Activated effector memory CD4-positive, alpha-beta T cell treated with anti-CD3 and anti-CD28 coated beads, Interleukin-2, amount 50 U/mL, for 16 hours (primary cell): ENCODE measurements around the gene KLHL6.

Source experiments
- DNase-seq: peaks from one replicate; pipeline ENCODE4 v3.0.0-alpha.2; 2020

The KLHL6 gene

DNA sequence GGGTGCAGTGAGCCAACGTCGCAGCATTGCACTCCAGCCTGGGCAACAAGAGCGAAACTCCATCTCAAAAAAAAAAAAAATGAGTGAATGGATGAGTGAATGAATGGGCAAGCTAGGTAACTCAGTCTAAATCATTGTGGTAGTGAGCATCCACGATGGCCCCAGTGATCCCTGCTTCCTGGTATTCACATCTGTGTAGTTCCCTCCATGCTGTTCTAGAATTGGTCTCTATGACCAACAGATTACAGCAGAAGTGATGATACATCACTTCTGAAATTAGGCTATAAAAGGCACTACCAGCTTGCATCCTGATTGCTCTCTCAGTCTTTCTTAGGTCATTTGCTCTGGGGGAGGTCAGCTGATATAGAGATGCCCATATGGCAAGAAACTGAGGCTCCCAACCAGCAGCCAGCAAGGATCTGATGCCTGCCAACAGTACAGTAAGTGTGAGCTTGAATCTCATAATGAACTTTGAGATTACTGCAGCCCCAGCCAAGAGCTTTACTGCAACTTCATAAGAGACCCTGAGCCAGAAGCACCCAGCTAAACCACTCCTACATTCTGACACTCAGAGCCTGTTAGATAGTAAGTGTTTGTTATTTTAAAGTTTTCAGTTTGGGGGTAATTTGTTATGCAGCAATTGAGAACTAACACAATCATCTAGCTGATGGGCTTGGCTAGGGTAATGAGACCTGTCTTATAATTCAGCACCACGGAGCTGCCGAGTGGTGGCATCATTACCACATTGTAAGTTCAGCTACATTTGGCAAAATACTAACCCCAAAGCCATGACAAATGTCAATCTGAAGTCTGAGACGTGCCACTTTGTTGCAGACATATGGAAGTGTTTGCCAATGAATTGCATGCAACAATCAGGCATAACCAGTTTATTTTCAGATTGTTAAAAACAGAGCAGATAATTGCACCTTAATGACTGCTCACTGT lies 53.0 kb downstream of the KLHL6 start:
- peak; percentile 27 for DNase-seq

DNA sequence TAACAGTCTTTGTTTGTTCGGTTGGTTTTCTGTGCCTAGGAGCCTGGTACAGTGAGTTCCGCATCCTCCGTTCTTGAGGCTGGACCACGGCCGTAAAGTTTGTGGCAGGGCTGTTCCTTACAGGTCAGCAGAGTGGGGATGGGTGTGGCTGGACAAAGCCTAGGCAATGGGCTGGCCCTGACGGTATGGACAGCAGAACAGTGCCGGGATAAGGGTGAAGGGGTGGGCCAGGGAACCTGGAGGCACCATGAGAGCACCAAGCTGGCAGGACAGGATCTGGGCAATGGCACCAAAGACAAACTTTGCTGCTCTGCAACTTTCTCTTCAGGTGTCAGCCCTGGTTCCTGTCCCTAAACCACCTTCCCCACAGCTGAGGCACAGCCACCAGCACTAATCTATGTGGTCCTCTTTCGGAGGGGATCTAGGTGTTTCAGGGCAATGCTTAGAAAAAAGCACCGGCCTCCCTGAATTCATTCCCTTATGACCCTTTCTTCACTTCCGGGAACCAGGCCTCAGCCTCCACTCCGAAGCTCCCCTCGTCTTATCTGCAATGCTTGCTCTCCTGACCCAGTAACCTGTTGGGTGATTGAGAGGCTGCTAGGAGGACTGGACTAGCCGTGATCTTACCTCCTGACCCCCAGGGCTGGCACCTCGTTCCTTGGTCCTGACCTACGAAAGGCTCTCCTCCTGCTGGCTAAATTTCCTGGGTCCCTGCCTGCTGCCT lies 54.4 kb downstream of the KLHL6 start:
- peak; percentile 48 for DNase-seq

DNA sequence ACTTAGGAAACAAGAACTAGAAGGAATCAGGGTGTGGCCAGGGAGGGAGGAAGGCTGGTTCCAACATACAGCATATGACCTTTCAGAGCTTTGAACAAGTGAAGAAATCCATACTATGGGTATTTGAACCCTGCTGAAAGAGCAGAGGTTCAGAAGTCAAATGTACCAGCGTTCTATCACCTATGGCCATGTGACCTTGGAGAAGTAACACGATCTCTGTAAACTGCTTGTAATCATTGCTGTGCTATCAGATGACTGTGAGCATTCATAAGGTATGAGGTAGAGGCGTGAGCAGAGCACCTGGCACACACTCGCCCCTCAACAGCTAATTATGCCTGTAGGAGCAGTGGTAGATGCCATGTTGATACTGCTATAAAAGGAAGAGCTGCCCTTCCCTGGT lies 55.2 kb downstream of the KLHL6 start:
- no peak for DNase-seq

DNA sequence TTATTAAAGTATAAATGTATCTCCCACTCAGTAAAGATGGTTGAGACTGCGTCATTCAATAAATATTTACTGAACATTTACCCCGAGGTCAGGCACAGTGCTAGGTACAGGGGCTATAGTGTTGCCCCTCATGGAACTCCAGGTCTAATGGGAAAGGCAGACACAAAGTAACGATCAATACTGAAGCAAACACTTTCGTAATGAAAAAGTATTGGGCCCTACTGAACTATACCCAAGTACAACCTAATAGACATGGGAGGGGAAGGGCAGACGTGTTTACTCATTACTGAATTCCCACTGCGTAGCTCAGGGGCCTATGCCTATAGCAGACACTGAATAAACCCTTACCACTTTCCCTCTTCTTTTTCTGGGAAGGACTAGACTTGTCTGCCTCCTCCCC lies 56.9 kb downstream of the KLHL6 start:
- no peak for DNase-seq

DNA sequence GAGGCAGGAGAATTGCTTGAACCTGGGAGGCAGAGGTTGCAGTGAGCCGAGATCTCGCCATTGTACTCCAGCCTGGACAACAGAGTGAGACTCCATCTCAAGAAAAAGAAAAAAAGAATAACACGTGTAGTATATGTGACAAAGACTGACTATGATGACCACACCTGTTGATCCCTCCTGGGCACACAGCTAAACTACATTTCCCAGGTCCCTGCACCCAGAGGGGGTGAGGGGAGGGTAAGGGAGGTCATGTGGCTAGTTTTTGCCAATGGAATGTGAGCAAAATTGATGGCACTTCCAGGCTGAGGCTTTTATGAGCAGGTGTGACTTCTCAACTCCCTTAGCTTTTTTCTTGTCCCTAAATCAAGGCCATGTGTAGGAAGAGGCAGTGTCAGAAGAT lies 58.2 kb downstream of the KLHL6 start:
- no peak for DNase-seq

DNA sequence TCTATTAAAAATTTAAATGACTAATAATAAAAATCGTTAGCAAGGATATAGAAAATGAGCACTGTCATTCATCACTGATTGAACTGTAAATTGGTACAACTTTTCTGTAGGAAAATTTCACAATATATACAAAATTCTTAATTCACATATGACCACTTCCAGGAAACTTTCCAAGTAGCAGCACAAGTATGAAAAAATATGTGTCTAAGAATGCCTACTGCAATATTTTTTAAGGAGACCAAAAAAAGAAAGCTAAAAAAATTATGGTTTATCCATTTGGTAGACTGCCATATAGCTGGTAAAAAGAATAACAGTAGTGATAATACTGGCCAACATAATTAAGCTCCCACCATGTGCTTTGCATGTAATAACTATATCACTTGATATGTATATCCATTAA lies 59.2 kb downstream of the KLHL6 start:
- DNase-seq: no peak

DNA sequence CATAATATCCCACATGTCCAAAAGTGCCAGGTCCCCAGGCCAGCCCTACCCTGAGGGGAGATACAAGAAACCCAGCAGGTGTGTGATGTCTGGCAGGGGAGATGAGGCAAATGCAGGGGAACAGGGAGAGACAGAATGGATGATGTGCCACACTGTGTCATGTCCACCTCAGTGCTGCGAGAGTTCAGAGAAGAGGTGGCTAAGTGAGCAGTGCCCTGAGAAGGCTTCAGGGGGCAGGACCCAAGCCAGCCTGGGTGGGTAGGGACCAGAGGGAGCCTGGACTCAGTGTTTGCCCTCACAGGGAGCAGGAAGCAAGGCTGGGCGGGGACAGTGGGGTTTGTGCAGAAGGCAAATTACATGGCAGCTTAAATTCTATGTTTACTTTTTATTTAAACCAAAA lies 61.2 kb downstream of the KLHL6 start:
- DNase-seq: no peak

DNA sequence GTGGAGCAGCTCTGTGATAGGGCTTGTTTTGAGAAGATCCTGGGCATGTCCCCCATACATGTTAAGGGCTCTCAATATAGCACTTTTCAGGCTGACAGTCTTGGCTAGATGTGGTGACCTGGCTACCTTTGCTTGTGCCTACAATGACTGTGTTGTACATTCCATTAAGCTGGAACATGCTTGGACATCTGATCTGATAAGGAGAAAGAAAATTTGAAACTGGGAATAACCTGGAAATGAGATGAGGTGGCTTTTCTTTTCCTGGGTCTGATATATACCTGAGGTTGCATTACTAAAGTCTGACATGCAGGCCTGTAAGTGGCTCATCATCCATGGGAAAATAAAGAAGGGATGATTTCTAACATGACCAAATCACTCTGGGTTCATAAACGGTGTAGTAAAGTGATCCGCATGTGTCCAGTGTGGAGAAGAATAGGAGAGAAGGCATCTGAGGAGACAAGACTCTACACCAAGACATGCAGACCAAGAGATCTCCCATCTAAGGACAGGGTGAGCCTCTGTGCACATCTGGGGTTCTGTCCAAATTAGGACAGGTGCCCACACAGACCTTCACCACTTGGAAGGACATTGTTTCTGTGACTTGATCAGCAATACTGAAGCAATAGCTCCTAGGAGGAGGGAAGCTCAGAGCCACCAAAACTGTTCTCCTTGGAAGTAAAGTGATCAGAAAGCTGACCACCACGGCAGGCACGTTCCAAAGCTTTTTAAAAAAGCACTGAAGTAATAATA lies 62.0 kb downstream of the KLHL6 start:
- peak; percentile 54 for DNase-seq

DNA sequence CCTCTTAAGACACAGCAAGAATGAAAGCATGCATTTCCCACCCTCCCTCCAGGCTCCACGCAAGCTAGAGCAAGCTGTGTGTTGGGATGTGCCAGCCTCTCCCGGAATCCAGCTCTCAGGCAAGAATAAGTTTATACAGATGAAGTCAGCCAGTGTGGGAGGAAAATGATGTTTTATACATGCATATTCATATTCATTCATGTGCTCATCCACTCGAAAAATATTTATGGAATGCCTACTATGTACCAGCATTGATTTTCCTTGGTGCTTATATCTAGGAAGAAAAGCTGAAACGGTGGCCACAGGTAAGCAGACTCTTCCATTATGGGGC lies 62.7 kb downstream of the KLHL6 start:
- no peak for DNase-seq

DNA sequence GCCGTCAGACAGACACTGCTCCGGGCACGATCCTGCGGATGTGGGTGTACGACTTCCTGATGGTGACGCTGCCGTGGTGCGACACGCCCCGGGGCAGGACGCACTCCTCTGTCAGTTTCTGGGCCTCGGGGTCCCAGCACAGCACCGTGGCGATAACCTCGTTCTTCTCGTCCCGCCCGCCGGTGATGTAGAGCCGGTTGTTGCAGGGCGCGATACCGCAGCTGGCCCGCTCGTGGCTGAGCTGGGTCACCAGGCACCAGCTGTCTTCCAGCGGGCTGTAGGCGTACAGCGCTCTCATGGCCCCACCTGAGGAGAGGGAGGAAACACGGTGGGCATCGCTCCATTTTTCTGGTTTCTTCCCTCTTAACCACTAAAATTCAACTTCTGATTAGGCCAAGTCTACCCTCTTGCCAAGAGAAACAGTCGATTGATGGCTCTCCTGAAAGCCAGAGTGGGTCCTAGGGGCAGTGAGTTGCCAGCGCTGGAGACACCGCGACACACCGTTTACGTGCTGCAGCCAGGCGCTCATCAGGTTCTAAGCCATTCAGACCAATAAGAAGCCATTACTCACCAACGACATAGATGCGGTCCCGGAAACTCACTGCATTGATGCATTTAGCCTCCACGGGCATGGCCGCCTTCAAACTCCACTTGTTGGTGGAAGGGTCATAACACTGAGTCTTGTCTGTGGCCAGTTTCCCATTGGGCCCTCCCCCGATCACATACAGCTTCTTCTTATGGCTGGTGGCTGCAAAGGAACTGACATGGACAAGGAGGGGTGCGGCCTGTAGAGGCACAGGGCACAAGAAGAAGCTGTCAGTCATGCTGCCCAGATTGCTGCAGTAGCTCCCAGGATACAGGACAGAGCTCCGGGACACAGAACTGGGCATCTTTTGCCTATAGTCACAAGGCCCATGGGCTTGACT lies 63.3 kb downstream of the KLHL6 start:
- peak; percentile 59 for DNase-seq

DNA sequence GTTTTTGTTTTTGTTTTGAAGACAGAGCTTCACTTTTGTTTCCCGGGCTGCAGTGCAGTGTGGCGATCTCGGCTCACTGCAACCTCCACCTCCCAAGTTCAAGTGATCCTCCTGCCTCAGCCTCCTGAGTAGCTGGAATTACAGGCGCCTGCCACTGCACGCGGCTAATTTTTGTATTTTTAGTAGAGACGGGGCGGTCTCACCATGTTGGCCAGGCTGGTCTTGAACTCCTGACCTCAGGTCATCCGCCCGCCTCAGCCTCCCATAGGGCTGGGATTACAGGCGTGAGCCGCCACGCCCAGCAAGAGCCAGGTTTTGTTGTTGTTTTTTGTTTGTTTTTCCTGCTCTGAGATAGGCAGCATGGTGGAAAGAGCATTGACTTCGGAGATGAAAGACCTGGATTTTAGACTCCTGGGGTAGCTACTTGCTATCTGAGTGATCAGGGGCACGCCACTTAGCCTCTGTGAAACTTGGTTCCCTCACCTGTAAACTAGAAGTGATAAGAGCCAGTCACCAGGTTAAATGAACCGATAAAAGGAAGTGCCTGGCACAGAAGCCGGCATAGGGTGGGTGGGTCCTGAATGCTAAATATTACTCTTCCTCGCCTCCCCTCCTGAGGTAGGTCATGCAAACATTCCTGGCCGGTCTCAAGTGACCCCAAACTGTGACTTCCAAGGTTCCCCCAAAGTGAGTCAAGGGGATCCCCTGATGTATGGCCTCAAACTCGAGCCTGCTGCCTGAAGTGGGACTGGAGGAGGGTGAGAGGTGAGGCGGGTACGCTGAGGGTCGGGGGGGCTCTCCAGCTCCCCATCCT lies 64.2 kb downstream of the KLHL6 start:
- DNase-seq: peak; percentile 33

DNA sequence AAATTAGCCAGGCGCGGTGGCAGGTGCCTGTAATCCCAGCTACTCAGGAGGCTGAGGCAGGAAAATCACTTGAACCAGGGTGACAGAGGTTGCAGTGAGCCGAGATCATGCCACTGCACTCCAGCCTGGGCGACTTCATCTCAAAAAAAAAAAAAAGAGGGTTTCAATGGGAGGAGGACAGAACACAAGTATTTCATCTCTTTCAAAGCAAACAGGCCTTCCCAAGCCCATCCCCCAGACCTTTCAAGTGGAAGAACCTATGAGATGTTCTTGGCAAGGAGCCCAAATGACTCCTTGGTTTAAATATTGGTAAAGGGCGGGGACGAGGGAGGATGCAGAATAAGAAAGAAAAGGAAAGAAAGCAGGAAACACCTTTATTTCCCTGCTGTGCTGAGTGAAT lies 64.9 kb downstream of the KLHL6 start:
- DNase-seq: no peak

DNA sequence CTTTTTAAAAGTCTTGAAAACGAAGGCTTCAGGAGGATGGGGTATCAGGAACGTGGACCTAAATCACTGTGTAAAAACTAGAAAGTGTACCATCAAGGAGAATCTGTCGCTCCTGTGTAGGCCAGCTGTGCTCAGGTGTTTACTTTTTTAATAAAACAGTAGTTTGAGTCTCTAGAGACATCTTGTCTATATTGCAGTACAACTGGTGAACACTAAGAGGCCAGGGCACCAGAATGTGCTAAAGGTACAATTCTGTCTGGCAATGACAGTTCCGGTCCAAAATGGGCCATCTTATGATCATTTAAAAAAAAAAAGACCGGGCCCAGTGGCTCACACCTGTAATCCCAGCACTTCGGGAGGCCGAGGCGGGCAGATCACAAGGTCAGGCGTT lies 65.3 kb downstream of the KLHL6 start:
- no peak for DNase-seq

DNA sequence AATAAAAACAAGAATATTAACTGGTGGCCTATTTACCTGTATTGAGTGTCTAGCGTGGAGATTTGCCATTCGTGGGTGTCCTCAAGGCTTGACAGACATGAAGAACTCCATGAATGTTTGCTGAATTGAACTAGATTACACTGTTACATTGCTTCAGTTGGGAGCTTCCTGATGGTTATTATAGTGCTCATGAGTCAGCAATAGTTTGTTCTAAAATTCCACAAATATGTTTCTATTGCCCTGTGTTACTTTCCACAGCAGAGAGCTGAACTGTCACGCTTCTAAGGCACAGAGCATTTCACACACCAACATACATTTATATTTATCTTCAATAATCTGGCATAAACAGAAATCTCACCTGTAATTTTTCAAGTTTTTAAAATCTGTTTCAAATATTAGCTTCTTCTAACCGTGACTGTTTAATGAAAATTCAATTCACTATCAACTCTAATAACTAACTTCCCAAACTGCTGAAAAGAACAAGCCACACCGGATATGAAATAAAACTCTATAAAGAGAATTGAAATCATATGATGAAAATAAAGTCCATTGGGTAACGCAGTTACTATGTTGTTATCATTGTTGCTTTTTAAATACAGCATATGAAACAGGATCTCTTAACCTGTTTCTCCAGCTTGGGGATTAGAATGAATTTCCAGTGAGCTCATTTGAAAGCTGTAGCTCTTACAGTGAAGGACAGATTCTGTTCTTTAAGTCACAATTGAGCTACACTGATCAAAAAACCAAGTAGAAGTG lies 65.9 kb downstream of the KLHL6 start:
- no peak for DNase-seq

DNA sequence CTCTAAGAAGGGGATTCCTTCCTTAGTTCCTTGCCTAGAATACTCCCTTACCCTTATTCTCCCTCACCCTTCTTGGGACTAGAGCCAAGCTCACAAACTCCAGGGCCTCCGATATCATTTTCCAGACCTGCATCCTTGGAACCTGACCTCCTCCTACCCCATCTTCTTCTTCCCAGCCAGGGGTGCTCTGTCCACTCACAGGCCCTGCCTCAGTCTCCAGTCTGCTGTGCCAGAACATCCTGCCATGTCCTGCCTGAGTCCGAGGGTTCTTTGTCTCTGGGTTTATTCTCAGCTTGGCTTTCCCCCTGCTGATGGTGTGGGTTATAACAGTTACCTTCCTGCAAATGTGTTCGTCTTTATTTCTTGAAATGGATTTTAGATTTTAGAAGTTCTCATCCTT lies 67.2 kb downstream of the KLHL6 start:
- no peak for DNase-seq

DNA sequence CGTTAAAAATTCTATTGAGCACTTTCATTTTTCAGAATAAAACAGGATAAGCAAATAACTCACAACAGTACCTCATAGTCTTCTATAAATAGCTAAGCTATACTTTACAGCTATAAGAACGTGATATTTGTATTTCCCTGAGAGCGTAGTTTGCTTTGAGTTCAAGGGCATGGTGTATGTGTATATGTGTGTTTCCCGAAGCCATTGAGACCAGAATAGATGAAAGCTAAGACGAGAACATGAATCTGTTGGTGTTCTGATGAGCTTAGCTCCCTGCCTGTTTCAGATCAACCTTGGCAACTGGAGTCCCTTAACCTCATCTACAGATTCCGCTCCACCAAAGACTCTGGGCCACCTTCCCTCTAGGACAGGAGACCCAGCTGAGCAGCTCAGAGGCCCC lies 67.6 kb downstream of the KLHL6 start:
- no peak for DNase-seq

DNA sequence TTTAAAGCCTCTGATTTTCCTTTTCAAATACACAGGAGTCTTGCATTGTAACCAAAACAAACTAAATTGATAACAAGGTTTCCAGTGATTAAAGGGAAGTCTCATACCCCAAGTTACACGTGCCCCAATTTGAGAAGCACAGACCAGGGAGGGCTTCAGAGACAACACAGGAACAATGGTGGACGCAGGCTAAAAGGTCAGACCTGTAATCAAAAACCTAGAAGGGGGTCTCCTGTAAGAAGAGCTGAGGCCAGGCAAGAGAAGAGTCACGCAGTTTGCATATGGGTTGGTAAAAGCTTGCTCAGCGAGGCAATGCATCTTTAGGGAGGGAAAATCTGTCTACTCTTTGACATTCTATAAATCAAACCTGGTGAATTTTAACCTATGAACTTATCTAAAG lies 68.5 kb downstream of the KLHL6 start:
- DNase-seq: no peak

DNA sequence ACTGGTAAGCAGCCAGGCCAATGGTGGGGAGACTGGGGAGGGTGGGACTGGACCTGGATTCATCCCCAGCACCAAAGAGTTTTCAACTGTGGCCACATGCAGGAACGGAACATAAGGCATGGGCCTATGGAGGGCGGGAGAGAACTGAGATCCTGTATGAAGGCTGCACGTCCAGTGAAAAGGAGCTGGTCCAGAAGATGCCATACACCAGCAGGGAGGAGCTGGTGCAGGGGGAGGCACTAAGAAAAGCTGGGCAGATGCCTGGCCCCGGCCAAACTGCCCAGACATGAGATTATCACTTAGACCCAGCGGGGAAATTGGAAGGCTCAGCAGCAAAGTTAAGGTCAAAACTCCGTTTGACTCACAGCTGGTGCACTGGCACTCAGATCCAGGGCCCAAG lies 69.0 kb downstream of the KLHL6 start:
- DNase-seq: no peak

DNA sequence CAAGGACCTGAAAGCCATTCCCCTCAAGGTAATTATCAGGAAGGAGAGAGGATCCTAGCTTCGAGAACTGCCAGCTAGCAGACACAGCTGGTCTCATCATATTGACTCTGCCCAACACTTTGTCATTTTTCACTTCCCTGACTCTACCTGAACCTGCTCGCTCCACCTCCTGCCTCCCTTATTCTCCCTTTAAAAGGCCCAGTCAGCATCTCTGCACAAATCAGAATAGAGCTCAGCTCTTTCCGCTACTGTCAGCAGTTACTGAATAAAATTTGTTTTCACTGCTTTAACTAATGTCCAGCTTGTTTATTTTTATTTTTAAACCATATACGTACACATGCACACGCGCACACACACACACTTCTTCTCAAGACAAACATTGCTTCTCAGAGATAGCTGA lies 69.9 kb downstream of the KLHL6 start:
- DNase-seq: no peak

DNA sequence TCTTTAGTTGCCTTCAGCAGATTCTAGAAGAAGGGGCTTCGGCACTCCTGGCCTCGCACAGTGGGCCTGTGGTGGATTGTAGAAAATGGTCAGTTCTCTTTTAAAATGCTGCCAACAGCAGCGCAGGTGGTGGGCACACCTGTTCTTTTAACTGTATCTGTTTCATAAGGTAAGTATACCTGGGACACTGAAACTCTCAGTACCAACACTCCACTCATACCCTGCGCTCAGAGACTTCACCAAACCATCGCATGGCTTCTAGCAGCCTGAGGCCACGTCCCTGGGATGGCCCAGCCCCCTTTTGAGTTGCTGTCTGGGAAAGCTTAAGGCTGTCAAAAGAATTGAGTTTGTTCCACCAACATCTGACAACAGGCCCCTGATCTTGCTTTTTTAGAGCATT lies 70.4 kb downstream of the KLHL6 start:
- no peak for DNase-seq
